Adipocyte (in vitro differentiated cells): Measurements from ENCODE around the gene CTDNEP1.
A peak's percentile ranks its signal among the peaks of the same experiment; 100 is the strongest.

Experiments
- DNase-seq: peaks from one replicate; pipeline ENCODE4 v3.0.0-alpha.2; 2015; ENCODE audit warnings: low read depth
- H3K27me3 ChIP-seq: replicated peaks from 2 replicates; pipeline ENCODE4 v1.7.0; 2013; ENCODE audit warnings: mild to moderate bottlenecking, low read length, moderate library complexity; ENCODE audit not compliant: control insufficient read depth, insufficient read depth
- H3K36me3 ChIP-seq: 2 replicates; pipeline ENCODE4 v1.7.0; 2013; ENCODE audit warnings: low read length, mild to moderate bottlenecking, moderate library complexity; ENCODE audit not compliant: control insufficient read depth, insufficient read depth, severe bottlenecking
- H3K4me1 ChIP-seq: 2 replicates; pipeline ENCODE4 v1.7.0; 2013; ENCODE audit warnings: mild to moderate bottlenecking, low read length, moderate library complexity; ENCODE audit not compliant: control insufficient read depth, insufficient read depth
- H3K4me3 ChIP-seq: 2 replicates; pipeline ENCODE4 v1.7.0; 2013; ENCODE audit warnings: mild to moderate bottlenecking, low read length, moderate library complexity
- H3K9ac ChIP-seq: 2 replicates; pipeline ENCODE4 v1.7.0; 2013; ENCODE audit warnings: mild to moderate bottlenecking, low read length, moderate library complexity
- H3K9me3 ChIP-seq: 2 replicates; pipeline ENCODE4 v1.7.0; 2013; ENCODE audit warnings: mild to moderate bottlenecking, low read length, moderate library complexity; ENCODE audit not compliant: control insufficient read depth

The CTDNEP1 gene

GRCh38 chr17:7234083-7234951 lies 17.2 kb downstream of the CTDNEP1 start, which contains the start of gene DVL2:
Gene DVL2 (minus strand): TSS chr17:7234517. CDS start chr17:7234262, 255 bp downstream.
- H3K36me3 ChIP-seq, result peaks cover 41% of the 10 kb centered on the region

DNA sequence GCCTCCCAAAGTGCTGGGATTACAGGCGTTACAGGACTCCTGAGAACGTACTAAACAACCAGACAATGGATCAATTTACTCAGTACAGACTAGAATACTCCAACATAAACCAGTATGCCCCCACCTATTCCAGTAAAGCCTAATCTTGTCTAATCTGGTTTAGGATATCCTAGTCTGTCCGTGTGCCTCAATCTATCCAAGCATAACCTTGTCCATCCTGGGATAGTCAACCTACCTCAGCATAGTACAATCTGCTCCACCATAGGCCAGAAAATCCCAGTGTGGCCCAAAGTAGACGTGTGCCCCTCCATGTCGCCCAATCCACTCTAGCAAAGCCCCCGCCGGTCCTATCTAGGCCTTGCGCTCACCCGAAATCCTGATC lies 17.8 kb downstream of the CTDNEP1 start:
- Histone ChIP-seq H3K36me3 (peaks cover 47% of the 10 kb centered on the region), H3K4me1 (peaks cover 40% of the 10 kb centered on the region), H3K27me3 (no peaks in the 10 kb centered on the region), H3K4me3 (peak overlapping the region; percentile 93), H3K9ac (peak overlapping the region; percentile 95), H3K9me3 (no peaks in the 10 kb centered on the region)
- DNase-seq, result no peak

More at GRCh38 chr17:7234083-7234951, 17.2 kb downstream of the CTDNEP1 start, which contains the start of gene DVL2:
- peak; percentile 98 for DNase-seq
- peaks cover 40% of the 10 kb centered on the region for H3K4me1 ChIP-seq
- peak within 1 kb of the TSS; percentile 93 for H3K4me3 ChIP-seq
- no peaks in the 10 kb centered on the region for H3K27me3 ChIP-seq
- H3K9me3 ChIP-seq, result no peaks in the 10 kb centered on the region
- peak within 1 kb of the TSS; percentile 95 for H3K9ac ChIP-seq

- Histone ChIP-seq H3K36me3 (peaks cover 60% of the 10 kb centered on the region), H3K4me3 (peak overlapping the region; percentile 93), H3K9ac (peak overlapping the region; percentile 95), H3K4me1 (peaks cover 40% of the 10 kb centered on the region), H3K27me3 (no peaks in the 10 kb centered on the region), H3K9me3 (no peaks in the 10 kb centered on the region)
- DNase-seq, result no peak
Measured at GRCh38 chr17:7232114-7232513, 19.4 kb downstream of the CTDNEP1 start.

- DNase-seq, result no peak
- no peaks in the 10 kb centered on the region for H3K9me3 ChIP-seq
- H3K4me3 ChIP-seq, result no peak overlapping the region
- H3K27me3 ChIP-seq, result no peaks in the 10 kb centered on the region
- H3K9ac ChIP-seq, result no peak overlapping the region
- H3K36me3 ChIP-seq, result peaks cover 60% of the 10 kb centered on the region
- H3K4me1 ChIP-seq, result peaks cover 17% of the 10 kb centered on the region
Measured at GRCh38 chr17:7229504-7229903, 22.0 kb downstream of the CTDNEP1 start.

DNA sequence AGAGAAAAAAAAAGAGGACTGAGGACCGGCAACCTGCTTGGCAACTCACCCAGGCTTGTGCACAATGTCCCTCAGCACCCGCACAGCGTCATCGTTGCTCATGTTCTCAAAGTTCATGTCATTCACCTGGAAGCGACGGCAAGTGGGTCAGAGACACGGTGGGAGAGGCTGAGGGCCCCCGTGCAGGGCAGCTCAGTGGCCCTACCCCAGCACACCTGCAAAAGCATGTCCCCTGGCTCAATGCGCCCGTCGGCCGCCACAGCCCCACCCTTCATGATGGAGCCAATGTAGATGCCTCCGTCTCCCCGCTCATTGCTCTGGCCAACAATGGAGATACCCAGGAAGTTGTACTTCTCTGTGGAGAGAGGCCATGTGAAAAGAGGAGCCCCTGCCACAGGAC lies 22.6 kb downstream of the CTDNEP1 start:
- peaks cover 20% of the 10 kb centered on the region for H3K4me1 ChIP-seq
- no peaks in the 10 kb centered on the region for H3K27me3 ChIP-seq
- peaks cover 64% of the 10 kb centered on the region for H3K36me3 ChIP-seq
- no peaks in the 10 kb centered on the region for H3K9me3 ChIP-seq
- no peak for DNase-seq
- H3K4me3 ChIP-seq, result no peak overlapping the region
- H3K9ac ChIP-seq, result no peak overlapping the region

DNA sequence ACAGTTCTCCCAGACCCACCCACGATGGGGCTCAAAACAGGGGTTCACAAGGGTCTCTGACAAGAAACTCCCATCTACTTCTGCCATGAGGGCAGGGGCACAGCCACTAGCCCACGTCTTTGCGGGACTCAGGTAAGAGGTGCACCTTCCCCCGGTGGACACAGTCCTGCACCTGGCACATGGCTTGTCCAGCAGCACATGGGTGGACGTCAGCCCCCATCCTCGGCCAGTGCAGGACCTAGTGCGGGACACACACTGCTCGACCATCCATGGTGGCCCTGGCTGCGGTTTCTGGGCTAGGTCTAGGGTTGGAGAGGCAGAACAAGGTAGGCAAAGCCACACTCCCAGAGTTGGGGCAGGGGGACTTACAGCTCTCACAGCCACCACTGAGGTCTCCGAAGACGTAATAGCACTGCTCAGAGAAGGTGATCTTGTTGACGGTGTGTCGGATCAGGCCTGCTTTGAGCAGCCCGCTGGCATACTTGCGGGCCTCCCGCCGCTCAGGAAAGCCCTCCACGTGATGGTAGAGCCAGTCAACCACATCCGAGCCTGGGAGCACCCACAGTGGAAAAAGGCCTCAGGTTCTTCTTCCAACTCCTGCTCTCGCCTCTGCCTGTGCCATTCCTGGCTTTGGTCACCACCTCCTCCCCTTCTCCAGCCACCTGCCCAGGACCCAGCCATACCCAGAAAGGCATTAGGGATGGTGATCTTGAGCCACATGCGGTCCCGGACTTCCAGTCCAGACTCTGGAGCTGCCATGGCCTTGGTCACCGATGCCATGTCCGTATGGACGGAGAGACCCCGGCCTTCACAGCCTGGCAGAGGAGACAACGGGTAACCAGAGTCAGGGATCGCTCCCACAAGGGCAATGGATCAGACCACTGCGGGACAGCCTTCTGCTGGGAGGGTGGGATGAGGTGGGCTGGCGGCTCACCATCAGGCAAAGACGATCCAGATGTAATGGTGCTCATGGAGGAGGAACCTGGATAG lies 24.5 kb downstream of the CTDNEP1 start:
- H3K36me3 ChIP-seq, result peaks cover 83% of the 10 kb centered on the region
- H3K27me3 ChIP-seq, result no peaks in the 10 kb centered on the region
- H3K9me3 ChIP-seq, result no peaks in the 10 kb centered on the region
- H3K4me3 ChIP-seq, result no peak overlapping the region
- no peak overlapping the region for H3K9ac ChIP-seq
- H3K4me1 ChIP-seq, result peaks cover 26% of the 10 kb centered on the region
- DNase-seq, result no peak

DNA sequence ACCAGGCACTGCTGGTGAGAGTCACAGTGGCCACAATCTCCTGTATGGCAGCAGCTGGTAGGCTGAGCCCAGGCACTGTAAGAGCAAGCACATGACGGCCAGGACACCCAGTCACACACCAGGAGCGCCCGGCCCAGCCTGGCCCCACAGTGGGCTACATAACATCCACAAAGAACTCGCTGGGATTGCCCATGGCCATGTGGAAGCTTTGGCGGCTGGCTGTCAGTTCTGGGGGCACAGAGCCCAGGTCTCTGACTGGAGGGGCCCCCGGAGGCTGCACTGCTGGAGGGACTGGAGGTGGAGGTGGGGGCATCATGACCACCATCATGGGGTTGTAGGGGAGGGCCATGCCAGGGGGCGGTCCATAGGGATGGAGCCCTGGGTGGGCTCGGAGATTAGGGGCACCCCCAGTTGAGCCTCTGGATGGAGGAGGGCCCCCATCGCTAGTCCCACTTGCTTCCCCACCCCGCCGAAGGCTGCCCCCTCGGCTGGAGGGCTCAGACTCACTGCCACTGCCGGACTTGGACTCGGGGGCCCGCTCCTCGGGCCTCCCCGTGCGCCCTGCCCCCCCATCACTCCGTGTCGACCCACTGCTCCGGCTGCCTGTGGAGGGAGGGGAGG lies 25.7 kb downstream of the CTDNEP1 start:
- Histone ChIP-seq H3K36me3 (peaks cover 88% of the 10 kb centered on the region), H3K9me3 (no peaks in the 10 kb centered on the region), H3K4me1 (peaks cover 34% of the 10 kb centered on the region), H3K4me3 (no peak overlapping the region), H3K9ac (no peak overlapping the region), H3K27me3 (no peaks in the 10 kb centered on the region)
- DNase-seq, result no peak

GRCh38 chr17:7224661-7225111 lies 26.8 kb downstream of the CTDNEP1 start:
- H3K9ac ChIP-seq, result no peak overlapping the region
- H3K9me3 ChIP-seq, result no peaks in the 10 kb centered on the region
- peaks cover 79% of the 10 kb centered on the region for H3K36me3 ChIP-seq
- H3K4me3 ChIP-seq, result no peak overlapping the region
- peaks cover 39% of the 10 kb centered on the region for H3K4me1 ChIP-seq
- no peaks in the 10 kb centered on the region for H3K27me3 ChIP-seq
- no peak for DNase-seq

DNA sequence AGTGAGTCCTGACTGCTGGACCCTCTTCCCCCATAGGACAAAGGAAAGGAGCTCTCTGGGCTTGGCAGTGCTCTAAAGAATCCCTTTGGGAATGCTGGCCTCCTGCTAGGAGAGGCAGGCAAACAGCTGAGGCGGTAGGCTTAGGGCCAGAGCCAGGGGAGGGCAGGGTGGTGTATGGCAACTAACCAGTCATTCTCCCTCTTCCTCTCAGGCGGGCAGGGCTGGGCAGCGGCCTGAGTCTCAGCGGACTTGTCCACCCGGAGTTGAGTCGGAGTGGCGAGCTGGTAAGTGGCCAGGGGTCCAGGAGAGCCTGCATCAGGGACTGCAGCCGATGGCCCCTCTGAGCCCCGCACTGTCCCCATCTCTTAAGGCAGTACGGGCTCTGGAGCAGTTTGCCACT lies 27.4 kb downstream of the CTDNEP1 start:
- DNase-seq, result no peak
- peaks cover 73% of the 10 kb centered on the region for H3K36me3 ChIP-seq
- H3K4me3 ChIP-seq, result no peak overlapping the region
- H3K27me3 ChIP-seq, result no peaks in the 10 kb centered on the region
- no peaks in the 10 kb centered on the region for H3K9me3 ChIP-seq
- H3K9ac ChIP-seq, result peak overlapping the region; percentile 23
- H3K4me1 ChIP-seq, result peaks cover 44% of the 10 kb centered on the region

- Histone ChIP-seq H3K9ac (peak overlapping the region; percentile 23), H3K9me3 (no peaks in the 10 kb centered on the region), H3K4me1 (peaks cover 49% of the 10 kb centered on the region), H3K27me3 (no peaks in the 10 kb centered on the region), H3K4me3 (no peak overlapping the region), H3K36me3 (peaks cover 66% of the 10 kb centered on the region)
- DNase-seq, result no peak
Measured at GRCh38 chr17:7223375-7223774, 28.2 kb downstream of the CTDNEP1 start.

DNA sequence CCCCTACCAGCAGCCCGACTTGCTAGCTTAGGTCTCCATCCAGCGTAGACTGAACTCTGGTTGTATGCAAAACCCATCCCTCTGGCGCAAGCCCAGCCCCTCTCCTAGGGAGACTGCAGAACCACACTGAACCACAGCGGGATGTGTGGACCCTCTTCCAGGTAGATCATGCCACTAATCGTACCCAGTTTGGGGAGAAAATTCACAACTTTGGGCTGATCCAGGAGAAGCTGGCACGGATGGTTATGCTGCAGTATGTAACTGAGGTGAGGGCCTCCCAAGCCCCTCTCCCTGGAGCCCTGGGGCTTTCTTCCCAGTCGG lies 28.6 kb downstream of the CTDNEP1 start:
- DNase-seq, result no peak
- Histone ChIP-seq H3K36me3 (peaks cover 61% of the 10 kb centered on the region), H3K9me3 (no peaks in the 10 kb centered on the region), H3K9ac (no peak overlapping the region), H3K27me3 (no peaks in the 10 kb centered on the region), H3K4me3 (no peak overlapping the region), H3K4me1 (peaks cover 50% of the 10 kb centered on the region)
